Measurements from ENCODE around the gene H2AZ2. TPM values are rescaled to one million over a fixed set of nuclear protein-coding genes. Genes with fewer than 3 reads are reported as not detected.

The H2AZ2 gene
- total and polyA plus RNA-seq, 2 of the 4 experiments (the other 2 are of a cell fraction): 156 to 162 TPM

DNA sequence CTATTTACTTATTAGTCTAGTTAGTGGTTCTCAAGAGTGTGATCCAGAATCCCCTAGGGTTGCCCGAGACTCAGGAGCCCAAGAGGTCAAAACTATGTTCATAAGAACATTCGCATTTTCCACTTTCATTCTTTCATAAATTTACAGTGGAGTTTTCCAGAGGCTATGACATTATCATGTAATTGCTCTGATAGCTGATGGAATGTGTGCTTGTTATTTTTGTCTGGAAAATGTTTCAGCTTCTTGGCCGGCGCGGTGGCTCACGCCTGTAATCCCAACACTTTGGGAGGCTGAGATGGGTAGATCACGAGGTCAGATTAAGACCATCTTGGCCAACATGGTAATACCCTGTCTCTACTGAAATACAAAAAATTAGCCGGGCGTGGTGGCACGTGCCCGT, 27.4 kb upstream of the H2AZ2 start:
- H3K18ac ChIP-seq (ENCODE audit: low read depth, low read length): no peak overlapping the region
- H2BK15ac ChIP-seq (ENCODE audit: low read depth, low read length): no peak overlapping the region
- no peak overlapping the region for H2AK9ac ChIP-seq (replicated peaks; ENCODE audit: low read depth, low read length, poor library complexity)
- peaks cover 0 to 16% of the 10 kb centered on the region in 2 experiments; a peak in 3 of 4 replicates for H3K79me1 ChIP-seq (ENCODE audit: low read depth in 1 of 2, low read length in 2 of 2)
- no peak overlapping the region for H2BK120ac ChIP-seq (ENCODE audit: low read depth, low read length)
- in situ Hi-C loops (cut with MboI; ENCODE audit: low sequenced_read_pairs) (no loop called here), intact Hi-C loops (cut with micrococcal nuclease) (no loop called here), dilution Hi-C loops (cut with HindIII; ENCODE audit: low sequenced_read_pairs, unreplicated experiment) (no loop called here)
- H3K27me3 ChIP-seq (ENCODE audit: control insufficient read depth, insufficient read depth, low read length): no peaks in the 10 kb centered on the region
- H3K4ac ChIP-seq (ENCODE audit: low read depth, low read length): no peak overlapping the region
- H3K36me3 ChIP-seq (ENCODE audit: control insufficient read depth, insufficient read depth, low read length): peaks cover 2% of the 10 kb centered on the region; the same call in 1 of the 2 replicates
- H3K9me3 ChIP-seq (ENCODE audit: control insufficient read depth, insufficient read depth, low read length): no peaks in the 10 kb centered on the region
- ChIA-PET CTCF (no interaction called here), POLR2A (ENCODE audit: unreplicated experiment) (no interaction called here)
- H3K9ac ChIP-seq (ENCODE audit: low read depth, low read length): no peak overlapping the region
- H2AK5ac ChIP-seq (ENCODE audit: low read depth, low read length): no peak overlapping the region
- no CpG with 5 or more reads among the region's 11 CpGs for WGBS, 2 experiments (ENCODE audit: extremely low coverage in 2 of 2, insufficient read length in 1 of 2)
- peaks cover 13% of the 10 kb centered on the region; the same call in 1 of the 2 replicates for H4K20me1 ChIP-seq (ENCODE audit: insufficient read depth, low read length)
- H3K27ac ChIP-seq (ENCODE audit: insufficient read depth, low read length): no peak overlapping the region
- H3K4me3 ChIP-seq (ENCODE audit: insufficient read depth, low read depth, low read length): no peak overlapping the region
- H3K4me2 ChIP-seq (ENCODE audit: low read depth, low read length): no peak overlapping the region
- no peak overlapping the region for H4K91ac ChIP-seq (ENCODE audit: insufficient read depth, low read depth, low read length)
- DNase-seq: no peak
- H3K9me1 ChIP-seq (ENCODE audit: insufficient read depth, low read length): no peaks in the 10 kb centered on the region
- no peak overlapping the region for H2BK5ac ChIP-seq (ENCODE audit: low read depth, low read length, poor library complexity, severe bottlenecking)
- H4K5ac ChIP-seq (ENCODE audit: low read depth, low read length): no peak overlapping the region
- no peak for TF ChIP-seq MAFK (IDR thresholded peaks at IDR 0.05; ENCODE audit: low read depth, low read length)
- TF ChIP-seq NFE2L2 (IDR thresholded peaks at IDR 0.05; ENCODE audit: low read depth, low read length): no peak
- TF ChIP-seq MXI1 (IDR thresholded peaks at IDR 0.05; ENCODE audit: borderline replicate concordance, low read depth, low read length): no peak
- TF ChIP-seq USF2 (IDR thresholded peaks at IDR 0.05; ENCODE audit: low read depth, low read length): no peak
- TF ChIP-seq, protein P1, sequence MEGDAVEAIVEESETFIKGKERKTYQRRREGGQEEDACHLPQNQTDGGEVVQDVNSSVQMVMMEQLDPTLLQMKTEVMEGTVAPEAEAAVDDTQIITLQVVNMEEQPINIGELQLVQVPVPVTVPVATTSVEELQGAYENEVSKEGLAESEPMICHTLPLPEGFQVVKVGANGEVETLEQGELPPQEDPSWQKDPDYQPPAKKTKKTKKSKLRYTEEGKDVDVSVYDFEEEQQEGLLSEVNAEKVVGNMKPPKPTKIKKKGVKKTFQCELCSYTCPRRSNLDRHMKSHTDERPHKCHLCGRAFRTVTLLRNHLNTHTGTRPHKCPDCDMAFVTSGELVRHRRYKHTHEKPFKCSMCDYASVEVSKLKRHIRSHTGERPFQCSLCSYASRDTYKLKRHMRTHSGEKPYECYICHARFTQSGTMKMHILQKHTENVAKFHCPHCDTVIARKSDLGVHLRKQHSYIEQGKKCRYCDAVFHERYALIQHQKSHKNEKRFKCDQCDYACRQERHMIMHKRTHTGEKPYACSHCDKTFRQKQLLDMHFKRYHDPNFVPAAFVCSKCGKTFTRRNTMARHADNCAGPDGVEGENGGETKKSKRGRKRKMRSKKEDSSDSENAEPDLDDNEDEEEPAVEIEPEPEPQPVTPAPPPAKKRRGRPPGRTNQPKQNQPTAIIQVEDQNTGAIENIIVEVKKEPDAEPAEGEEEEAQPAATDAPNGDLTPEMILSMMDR (conservative IDR thresholded peaks at IDR 0.05; ENCODE audit: low read depth, low read length): no peak
- no peak for TF ChIP-seq POLR2A (IDR thresholded peaks at IDR 0.05; ENCODE audit: low read depth, low read length)
- TF ChIP-seq MAZ (IDR thresholded peaks at IDR 0.05; ENCODE audit: borderline replicate concordance, low read depth, low read length): no peak
- TF ChIP-seq RFX5 (IDR thresholded peaks at IDR 0.05; ENCODE audit: low read depth, low read length): no peak
- no peak for TF ChIP-seq CHD1 (IDR thresholded peaks at IDR 0.05; ENCODE audit: low read depth, low read length)
- no peak for TF ChIP-seq ELK1 (IDR thresholded peaks at IDR 0.05; ENCODE audit: borderline replicate concordance, low read depth, low read length)
- TF ChIP-seq CEBPB (IDR thresholded peaks at IDR 0.05; ENCODE audit: low read depth, low read length): no peak
- TF ChIP-seq RCOR1 (IDR thresholded peaks at IDR 0.05; ENCODE audit: insufficient replicate concordance, low read length): no peak
- TF ChIP-seq FOS (IDR thresholded peaks at IDR 0.05; ENCODE audit: low read depth, low read length): no peak
- TF ChIP-seq SMC3 (IDR thresholded peaks at IDR 0.05; ENCODE audit: low read depth, low read length): no peak
- H3K14ac ChIP-seq (replicated peaks; ENCODE audit: low read depth, low read length): no peak overlapping the region
- peaks cover 4% of the 10 kb centered on the region for H3K4me1 ChIP-seq (ENCODE audit: control insufficient read depth, insufficient read depth, low read length)
- no peak overlapping the region for H3K56ac ChIP-seq (ENCODE audit: extremely low read depth, insufficient read depth, low read length)
- no peak overlapping the region for H4K8ac ChIP-seq (ENCODE audit: low read depth in 2 of 2, low read length in 2 of 2)
- BruUV-seq (replicated peaks): no TSS peak
- ATAC-seq (ENCODE audit: low read depth): no peak
- H2AFZ ChIP-seq (replicated peaks; ENCODE audit: low read length, poor library complexity): no peak overlapping the region
- no peak overlapping the region for H3K23ac ChIP-seq (ENCODE audit: low read depth, low read length)
- H2BK20ac ChIP-seq (ENCODE audit: low read depth, low read length): no peak overlapping the region
